ENCODE data around the gene FAAP20.

The FAAP20 gene

GRCh38 chr1:2206813-2207487, 12.4 kb upstream of the FAAP20 start:
- Histone ChIP-seq H3K4me3 (ENCODE audit: low read depth in 1 of 2, low read length in 2 of 2) (no peak overlapping the region), H3K9me3 (ENCODE audit: insufficient read depth, low read length, severe bottlenecking) (no peaks in the 10 kb centered on the region), H3K4me1 (ENCODE audit: insufficient read depth, low read length) (peaks cover 15% of the 10 kb centered on the region), H3K9ac (ENCODE audit: low read depth, low read length) (no peak overlapping the region), H4K20me1 (ENCODE audit: insufficient read depth, low read length) (no peaks in the 10 kb centered on the region; the same call in none of the 2 replicates), H3K27ac (ENCODE audit: low read length) (no peak overlapping the region), H2AFZ (ENCODE audit: low read depth, low read length) (no peak overlapping the region), H3K79me2 (ENCODE audit: insufficient read depth, low read length) (no peaks in the 10 kb centered on the region), H3K4me2 (ENCODE audit: insufficient read depth, low read length) (no peak overlapping the region), H3K27me3 (ENCODE audit: insufficient read depth, low read length, poor library complexity) (no peaks in the 10 kb centered on the region), H3K36me3 (ENCODE audit: insufficient read depth, low read length) (no peaks in the 10 kb centered on the region)
- ATAC-seq (ENCODE audit: insufficient read depth, low read depth), result no peak
- TF ChIP-seq, protein P1, sequence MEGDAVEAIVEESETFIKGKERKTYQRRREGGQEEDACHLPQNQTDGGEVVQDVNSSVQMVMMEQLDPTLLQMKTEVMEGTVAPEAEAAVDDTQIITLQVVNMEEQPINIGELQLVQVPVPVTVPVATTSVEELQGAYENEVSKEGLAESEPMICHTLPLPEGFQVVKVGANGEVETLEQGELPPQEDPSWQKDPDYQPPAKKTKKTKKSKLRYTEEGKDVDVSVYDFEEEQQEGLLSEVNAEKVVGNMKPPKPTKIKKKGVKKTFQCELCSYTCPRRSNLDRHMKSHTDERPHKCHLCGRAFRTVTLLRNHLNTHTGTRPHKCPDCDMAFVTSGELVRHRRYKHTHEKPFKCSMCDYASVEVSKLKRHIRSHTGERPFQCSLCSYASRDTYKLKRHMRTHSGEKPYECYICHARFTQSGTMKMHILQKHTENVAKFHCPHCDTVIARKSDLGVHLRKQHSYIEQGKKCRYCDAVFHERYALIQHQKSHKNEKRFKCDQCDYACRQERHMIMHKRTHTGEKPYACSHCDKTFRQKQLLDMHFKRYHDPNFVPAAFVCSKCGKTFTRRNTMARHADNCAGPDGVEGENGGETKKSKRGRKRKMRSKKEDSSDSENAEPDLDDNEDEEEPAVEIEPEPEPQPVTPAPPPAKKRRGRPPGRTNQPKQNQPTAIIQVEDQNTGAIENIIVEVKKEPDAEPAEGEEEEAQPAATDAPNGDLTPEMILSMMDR (IDR thresholded peaks at IDR 0.05; ENCODE audit: borderline replicate concordance, extremely low read depth, low read length, poor library complexity, severe bottlenecking), result no peak
- TF ChIP-seq EZH2 (IDR thresholded peaks at IDR 0.05; ENCODE audit: borderline replicate concordance, low read depth, low read length, severe bottlenecking), result no peak
- DNase-seq, result no peak

DNA sequence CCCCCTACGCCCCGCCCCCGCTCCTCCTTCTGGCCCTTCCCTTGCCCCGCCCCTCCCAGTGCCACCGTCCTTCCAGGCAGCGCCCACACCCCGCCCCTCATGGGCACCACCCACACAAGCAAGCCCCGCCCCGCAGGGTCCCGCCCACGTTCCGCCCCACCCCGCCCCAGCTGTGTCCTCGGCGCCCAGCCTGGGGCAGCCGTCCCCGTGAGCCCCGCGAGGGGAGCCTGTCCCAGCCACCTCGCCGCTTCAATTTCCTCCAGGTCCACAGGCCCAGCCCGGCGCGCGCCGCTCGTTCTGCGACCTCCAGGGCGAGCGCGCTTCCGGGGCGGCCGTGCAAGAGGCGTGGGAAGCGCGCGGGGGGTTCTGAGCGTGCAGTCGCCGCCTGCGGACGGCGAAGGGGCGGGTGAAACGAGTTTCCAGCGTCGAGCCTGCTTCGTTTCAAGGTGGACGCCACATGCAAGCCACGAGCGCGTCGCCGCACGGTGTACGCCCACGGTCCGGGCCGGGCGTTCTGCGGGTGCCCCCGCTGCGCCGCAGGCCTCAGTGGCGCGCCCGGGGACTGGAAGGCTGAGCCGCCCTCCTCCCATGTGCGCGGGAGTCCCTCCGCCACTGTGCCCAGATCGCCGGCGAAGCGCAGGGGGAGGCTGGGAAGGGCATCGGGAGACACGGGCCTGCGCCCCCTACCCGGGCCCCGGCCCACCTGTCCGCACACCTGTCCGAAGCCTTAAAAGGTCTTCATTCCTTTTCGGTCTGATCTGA, 10.8 kb upstream of the FAAP20 start:
- Histone ChIP-seq H3K9me3 (ENCODE audit: insufficient read depth, low read length, severe bottlenecking) (no peaks in the 10 kb centered on the region), H3K27me3 (ENCODE audit: insufficient read depth, low read length, poor library complexity) (no peaks in the 10 kb centered on the region), H3K79me2 (ENCODE audit: insufficient read depth, low read length) (no peaks in the 10 kb centered on the region), H3K36me3 (ENCODE audit: insufficient read depth, low read length) (no peaks in the 10 kb centered on the region), H3K4me2 (ENCODE audit: insufficient read depth, low read length) (peak overlapping the region; percentile 59), H2AFZ (ENCODE audit: low read depth, low read length) (no peak overlapping the region), H3K27ac (ENCODE audit: low read length) (no peak overlapping the region), H3K4me1 (ENCODE audit: insufficient read depth, low read length) (peaks cover 15% of the 10 kb centered on the region), H3K9ac (ENCODE audit: low read depth, low read length) (peak overlapping the region; percentile 35; the same call in 1 of the 2 replicates), H4K20me1 (ENCODE audit: insufficient read depth, low read length) (no peaks in the 10 kb centered on the region; the same call in none of the 2 replicates), H3K4me3 (ENCODE audit: low read depth in 1 of 2, low read length in 2 of 2) (peak overlapping the region in 1 of 2 experiments; percentile 45; a peak in 2 of 4 replicates)
- TF ChIP-seq, protein P1 (IDR thresholded peaks at IDR 0.05; ENCODE audit: borderline replicate concordance, extremely low read depth, low read length, poor library complexity, severe bottlenecking), result no peak
- TF ChIP-seq EZH2 (IDR thresholded peaks at IDR 0.05; ENCODE audit: borderline replicate concordance, low read depth, low read length, severe bottlenecking), result no peak
- peak; percentile 92 for DNase-seq
- ATAC-seq (ENCODE audit: insufficient read depth, low read depth), result peak; percentile 85

GRCh38 chr1:2204415-2205190, 10.0 kb upstream of the FAAP20 start:
- no peaks in the 10 kb centered on the region for H3K79me2 ChIP-seq (ENCODE audit: insufficient read depth, low read length)
- no peak for DNase-seq
- H3K4me3 ChIP-seq (ENCODE audit: low read depth in 1 of 2, low read length in 2 of 2), result peak overlapping the region in 1 of 2 experiments; percentile 52; a peak in 2 of 4 replicates
- H3K36me3 ChIP-seq (ENCODE audit: insufficient read depth, low read length), result no peaks in the 10 kb centered on the region
- H3K4me1 ChIP-seq (ENCODE audit: insufficient read depth, low read length), result peaks cover 15% of the 10 kb centered on the region
- H2AFZ ChIP-seq (ENCODE audit: low read depth, low read length), result no peak overlapping the region
- no peak overlapping the region for H3K27ac ChIP-seq (ENCODE audit: low read length)
- TF ChIP-seq, protein P1 (IDR thresholded peaks at IDR 0.05; ENCODE audit: borderline replicate concordance, extremely low read depth, low read length, poor library complexity, severe bottlenecking), result no peak
- TF ChIP-seq EZH2 (IDR thresholded peaks at IDR 0.05; ENCODE audit: borderline replicate concordance, low read depth, low read length, severe bottlenecking), result no peak
- H4K20me1 ChIP-seq (ENCODE audit: insufficient read depth, low read length), result no peaks in the 10 kb centered on the region; the same call in none of the 2 replicates
- H3K4me2 ChIP-seq (ENCODE audit: insufficient read depth, low read length), result peak overlapping the region; percentile 67
- ATAC-seq (ENCODE audit: insufficient read depth, low read depth), result peak; percentile 60
- peak overlapping the region; percentile 38; the same call in 1 of the 2 replicates for H3K9ac ChIP-seq (ENCODE audit: low read depth, low read length)
- no peaks in the 10 kb centered on the region for H3K9me3 ChIP-seq (ENCODE audit: insufficient read depth, low read length, severe bottlenecking)
- H3K27me3 ChIP-seq (ENCODE audit: insufficient read depth, low read length, poor library complexity), result no peaks in the 10 kb centered on the region

All from DND-41 (cell line).